Neutrophil (primary cell): ENCODE results near the gene DTX1.

Experiments used
- H3K27ac ChIP-seq: fragments of 200-600 bp; sonication (generic); 2 replicates; pipeline ENCODE4 v1.5.1; 2016; ENCODE audit warnings: mild to moderate bottlenecking, moderate library complexity
- H3K27me3 ChIP-seq: fragments of 200-600 bp; sonication (generic); 2 replicates; pipeline ENCODE4 v1.6.0; 2016; ENCODE audit warnings: mild to moderate bottlenecking
- H3K36me3 ChIP-seq: fragments of 200-600 bp; sonication (generic); 2 replicates; pipeline ENCODE4 v1.5.1; 2017
- H3K4me1 ChIP-seq, 2 experiments: fragments of 200-600 bp in 1 of 2; sonication (generic) in 1 of 2; 1 replicate in 1 of 2; 2 replicates in 1 of 2; pipeline versions ENCODE4 v1.5.1 to v1.6.1; 2013 to 2016; ENCODE audit warnings: low read depth in 1 of 2, low read length in 1 of 2, mild to moderate bottlenecking in 1 of 2, moderate library complexity in 1 of 2; ENCODE audit not compliant: control insufficient read depth in 1 of 2, insufficient read depth in 1 of 2
- H3K4me3 ChIP-seq, 2 experiments: fragments of 200-600 bp in 1 of 2; sonication (generic) in 1 of 2; 1 replicate in 1 of 2; 2 replicates in 1 of 2; pipeline ENCODE4 v1.5.1; 2013 to 2016; ENCODE audit warnings: low read depth in 1 of 2, low read length in 1 of 2, mild to moderate bottlenecking in 1 of 2, moderate library complexity in 1 of 2
- H3K9me3 ChIP-seq: fragments of 200-600 bp; sonication (generic); 2 replicates; pipeline ENCODE4 v1.5.1; 2016
- CTCF ChIP-seq: fragments of 200-600 bp; sonication (generic); IDR thresholded peaks from 2 replicates; pipeline ENCODE4 v1.5.1; 2016; ENCODE audit warnings: antibody characterized with exemption

Gene DTX1

GRCh38 chr12:113089839-113090238 is 33.3 kb downstream of the DTX1 start:
- no peaks in the 10 kb centered on the region for H3K9me3 ChIP-seq
- no peaks in the 10 kb centered on the region for H3K36me3 ChIP-seq
- TF ChIP-seq CTCF, result no peak
- no peak overlapping the region for H3K27ac ChIP-seq
- no peaks in the 10 kb centered on the region for H3K4me1 ChIP-seq
- peaks cover 75% of the 10 kb centered on the region for H3K27me3 ChIP-seq
- no peak overlapping the region for H3K4me3 ChIP-seq

DNA sequence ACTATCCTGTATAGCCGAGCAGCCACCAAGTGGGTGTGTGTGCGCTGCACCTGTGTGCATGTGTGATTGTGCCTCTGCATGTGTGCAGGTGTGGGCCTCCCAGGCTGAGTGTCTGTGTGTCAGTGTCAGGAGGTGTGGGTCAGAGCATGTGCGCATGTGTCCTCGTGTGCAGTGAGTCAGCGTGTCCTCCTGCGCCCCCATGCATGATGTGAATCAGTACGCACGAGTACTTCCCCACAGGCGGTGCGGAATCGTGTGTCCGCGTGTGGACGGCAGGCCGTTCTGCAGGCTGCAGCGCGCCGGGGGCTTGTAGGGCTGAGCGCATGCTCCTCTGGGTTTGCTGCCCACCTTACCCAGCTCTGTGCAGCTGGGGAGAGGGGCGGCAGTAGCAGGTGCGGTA is 34.2 kb downstream of the DTX1 start:
- H3K4me3 ChIP-seq, result no peak overlapping the region
- TF ChIP-seq CTCF, result no peak
- no peaks in the 10 kb centered on the region for H3K4me1 ChIP-seq
- no peaks in the 10 kb centered on the region for H3K36me3 ChIP-seq
- peaks cover 72% of the 10 kb centered on the region for H3K27me3 ChIP-seq
- no peaks in the 10 kb centered on the region for H3K9me3 ChIP-seq
- no peak overlapping the region for H3K27ac ChIP-seq

GRCh38 chr12:113091506-113091905 is 35.0 kb downstream of the DTX1 start:
- no peaks in the 10 kb centered on the region for H3K4me1 ChIP-seq

DNA sequence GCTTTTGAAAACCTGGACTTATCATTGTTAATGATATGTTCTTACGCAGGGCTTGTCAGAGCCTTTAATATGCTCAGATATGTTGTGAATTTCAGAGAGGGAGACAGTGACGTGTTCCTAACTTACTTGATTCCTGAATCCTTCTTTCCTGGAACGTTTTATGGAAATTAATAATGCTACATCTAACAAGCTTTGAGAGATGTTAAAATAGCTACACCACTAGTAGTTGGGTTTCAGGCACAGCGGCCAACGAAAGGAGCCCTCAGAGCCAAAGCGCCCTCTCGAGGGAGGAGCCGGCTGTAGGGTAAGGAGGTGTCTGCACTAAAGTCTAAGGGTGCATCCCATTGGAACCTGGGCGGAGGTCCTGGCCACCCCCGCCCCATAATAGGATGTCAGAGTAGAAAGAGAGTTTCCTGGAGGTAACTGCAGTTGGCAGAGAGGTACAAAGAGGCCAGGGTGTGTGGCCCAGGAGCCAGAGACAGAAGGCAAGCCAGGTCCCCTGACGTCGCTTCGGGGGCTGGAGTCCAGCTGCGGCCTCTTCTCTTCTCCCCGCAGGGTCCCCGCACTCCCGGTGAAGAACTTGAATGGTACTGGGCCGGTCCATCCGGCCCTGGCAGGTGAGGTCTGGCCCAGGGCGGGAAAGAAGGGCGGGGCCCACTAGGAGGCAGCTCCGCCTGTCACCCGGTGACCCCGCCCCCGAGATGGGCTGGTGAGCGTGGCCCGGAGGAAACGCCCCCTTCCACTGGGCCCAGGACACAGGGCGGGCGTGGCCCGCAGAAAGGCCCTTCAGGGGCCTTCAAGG is 36.3 kb downstream of the DTX1 start:
- no peak overlapping the region for H3K27ac ChIP-seq
- H3K27me3 ChIP-seq, result peaks cover 55% of the 10 kb centered on the region
- no peak overlapping the region for H3K4me3 ChIP-seq
- no peak for TF ChIP-seq CTCF
- H3K9me3 ChIP-seq, result no peaks in the 10 kb centered on the region
- no peaks in the 10 kb centered on the region for H3K4me1 ChIP-seq
- H3K36me3 ChIP-seq, result no peaks in the 10 kb centered on the region

More at GRCh38 chr12:113091506-113091905, 35.0 kb downstream of the DTX1 start:
- Histone ChIP-seq H3K27ac (no peak overlapping the region), H3K9me3 (no peaks in the 10 kb centered on the region), H3K4me3 (no peak overlapping the region), H3K27me3 (peaks cover 65% of the 10 kb centered on the region), H3K36me3 (no peaks in the 10 kb centered on the region)
- no peak for TF ChIP-seq CTCF

DNA sequence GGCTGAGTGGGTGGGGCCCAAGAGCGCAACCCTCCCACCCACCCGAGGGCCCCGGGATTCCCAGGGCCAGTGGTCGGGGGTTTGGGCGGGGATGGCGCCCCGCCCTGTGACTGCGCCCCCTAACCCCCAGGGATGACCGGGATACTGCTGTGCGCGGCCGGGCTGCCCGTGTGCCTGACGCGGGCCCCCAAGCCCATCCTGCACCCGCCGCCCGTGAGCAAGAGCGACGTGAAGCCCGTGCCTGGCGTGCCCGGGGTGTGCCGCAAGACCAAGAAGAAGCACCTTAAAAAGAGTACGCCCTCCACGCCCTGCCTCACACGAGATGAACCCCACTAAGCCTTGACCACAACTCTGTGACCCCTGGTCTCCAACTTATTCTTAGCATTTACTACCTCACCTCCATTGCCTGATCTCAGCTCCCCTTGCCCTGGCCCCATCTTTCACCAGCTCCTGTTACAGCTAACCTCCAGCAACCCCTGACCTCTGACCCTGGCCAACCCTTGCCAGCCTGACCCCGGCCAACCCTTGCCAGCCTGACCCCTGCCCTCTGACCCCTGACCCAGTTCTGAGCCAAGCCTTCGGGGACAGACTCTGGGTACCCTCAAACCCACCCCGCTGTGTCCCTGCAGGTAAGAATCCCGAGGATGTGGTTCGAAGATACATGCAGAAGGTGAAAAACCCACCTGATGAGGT is 37.0 kb downstream of the DTX1 start:
- H3K4me1 ChIP-seq, result no peaks in the 10 kb centered on the region
- H3K27me3 ChIP-seq, result peaks cover 53% of the 10 kb centered on the region
- no peak overlapping the region for H3K4me3 ChIP-seq
- no peak for TF ChIP-seq CTCF
- H3K9me3 ChIP-seq, result no peaks in the 10 kb centered on the region
- H3K27ac ChIP-seq, result no peak overlapping the region
- no peaks in the 10 kb centered on the region for H3K36me3 ChIP-seq
